ENCODE results near the gene CNN2.

The CNN2 gene

DNA sequence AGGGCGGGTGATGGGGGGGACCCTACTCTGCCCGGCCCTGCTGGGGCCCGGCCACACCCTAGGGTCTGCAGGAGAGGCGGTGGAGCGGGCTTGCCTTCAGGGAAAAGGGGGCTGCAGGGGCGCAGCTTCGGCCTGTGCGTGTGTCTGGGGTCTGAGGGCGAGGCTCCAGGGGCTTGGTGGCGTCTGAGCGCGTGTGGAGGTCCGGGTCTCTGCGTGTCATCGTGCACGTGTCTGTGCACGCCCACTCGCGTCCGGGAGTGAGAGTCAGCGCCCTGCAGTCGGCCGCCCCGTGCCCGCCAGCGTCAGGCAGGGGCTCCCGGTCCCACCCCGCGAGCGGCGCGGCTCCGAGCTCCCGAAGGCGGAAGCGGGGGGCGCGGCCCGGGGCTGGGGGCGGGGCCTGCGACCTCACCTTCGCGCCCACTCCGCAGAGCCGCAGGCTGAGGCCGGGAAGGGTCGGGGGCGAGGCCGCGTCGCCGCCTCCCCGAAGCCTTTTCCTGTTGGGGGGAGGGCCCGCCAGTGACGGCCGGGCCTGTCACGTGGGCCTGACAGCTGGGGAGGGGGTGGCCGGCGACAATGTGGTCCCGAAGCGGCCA lies 40.4 kb downstream of the CNN2 start, which contains the start of gene ARHGAP45:
Gene ARHGAP45 (plus strand): TSS at position 420 of the 593 bp plus-strand sequence. CDS start 239 bp downstream, outside the sequence.
- TF ChIP-seq, protein P1, sequence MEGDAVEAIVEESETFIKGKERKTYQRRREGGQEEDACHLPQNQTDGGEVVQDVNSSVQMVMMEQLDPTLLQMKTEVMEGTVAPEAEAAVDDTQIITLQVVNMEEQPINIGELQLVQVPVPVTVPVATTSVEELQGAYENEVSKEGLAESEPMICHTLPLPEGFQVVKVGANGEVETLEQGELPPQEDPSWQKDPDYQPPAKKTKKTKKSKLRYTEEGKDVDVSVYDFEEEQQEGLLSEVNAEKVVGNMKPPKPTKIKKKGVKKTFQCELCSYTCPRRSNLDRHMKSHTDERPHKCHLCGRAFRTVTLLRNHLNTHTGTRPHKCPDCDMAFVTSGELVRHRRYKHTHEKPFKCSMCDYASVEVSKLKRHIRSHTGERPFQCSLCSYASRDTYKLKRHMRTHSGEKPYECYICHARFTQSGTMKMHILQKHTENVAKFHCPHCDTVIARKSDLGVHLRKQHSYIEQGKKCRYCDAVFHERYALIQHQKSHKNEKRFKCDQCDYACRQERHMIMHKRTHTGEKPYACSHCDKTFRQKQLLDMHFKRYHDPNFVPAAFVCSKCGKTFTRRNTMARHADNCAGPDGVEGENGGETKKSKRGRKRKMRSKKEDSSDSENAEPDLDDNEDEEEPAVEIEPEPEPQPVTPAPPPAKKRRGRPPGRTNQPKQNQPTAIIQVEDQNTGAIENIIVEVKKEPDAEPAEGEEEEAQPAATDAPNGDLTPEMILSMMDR (IDR thresholded peaks at IDR 0.05) = no peak
- no peak for TF ChIP-seq ZFX (IDR thresholded peaks at IDR 0.05; ENCODE audit: borderline replicate concordance)
- peak within 1 kb of the TSS; percentile 90 for H3K27ac ChIP-seq

DNA sequence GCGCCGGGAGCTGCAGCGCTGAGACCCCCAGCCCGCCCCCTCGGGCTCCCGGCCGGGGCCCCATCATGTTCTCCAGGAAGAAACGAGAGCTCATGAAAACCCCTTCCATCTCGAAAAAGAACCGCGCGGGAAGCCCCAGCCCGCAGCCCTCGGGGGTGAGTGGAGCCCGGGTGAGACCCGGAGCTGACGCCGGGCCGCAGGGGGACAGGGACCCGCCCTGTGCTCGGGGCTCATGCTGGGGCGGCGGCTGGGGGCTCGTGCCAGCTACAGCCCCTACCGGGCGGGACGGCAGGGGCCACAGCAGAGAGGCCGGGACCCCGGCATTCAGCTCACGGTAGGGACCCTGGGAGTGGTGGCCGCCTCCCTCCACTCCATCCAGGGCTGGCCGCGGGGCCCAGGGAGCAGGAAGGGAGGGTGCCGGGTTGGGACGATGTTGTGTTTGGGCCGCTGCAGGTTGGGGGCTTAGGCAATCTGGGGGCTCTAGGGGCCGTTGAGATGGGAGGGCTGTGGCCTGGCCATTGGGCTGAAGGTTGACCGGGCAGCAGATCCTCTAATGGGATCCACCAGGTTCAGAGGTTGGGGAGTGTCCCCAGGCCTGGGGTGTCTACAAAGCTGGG lies 41.0 kb downstream of the CNN2 start:
- TF ChIP-seq ZFX (IDR thresholded peaks at IDR 0.05; ENCODE audit: borderline replicate concordance) = no peak
- TF ChIP-seq, protein P1 (IDR thresholded peaks at IDR 0.05) = no peak
- peak overlapping the region; percentile 90 for H3K27ac ChIP-seq

GRCh38 chr19:1068009-1069001 lies 41.9 kb downstream of the CNN2 start:
- H3K27ac ChIP-seq = no peak overlapping the region
- TF ChIP-seq, protein P1 (IDR thresholded peaks at IDR 0.05) = no peak
- TF ChIP-seq ZFX (IDR thresholded peaks at IDR 0.05; ENCODE audit: borderline replicate concordance) = no peak

GRCh38 chr19:1069009-1069779 lies 42.8 kb downstream of the CNN2 start:
- TF ChIP-seq ZFX (IDR thresholded peaks at IDR 0.05; ENCODE audit: borderline replicate concordance) = no peak
- TF ChIP-seq, protein P1 (IDR thresholded peaks at IDR 0.05) = no peak
- H3K27ac ChIP-seq = no peak overlapping the region

DNA sequence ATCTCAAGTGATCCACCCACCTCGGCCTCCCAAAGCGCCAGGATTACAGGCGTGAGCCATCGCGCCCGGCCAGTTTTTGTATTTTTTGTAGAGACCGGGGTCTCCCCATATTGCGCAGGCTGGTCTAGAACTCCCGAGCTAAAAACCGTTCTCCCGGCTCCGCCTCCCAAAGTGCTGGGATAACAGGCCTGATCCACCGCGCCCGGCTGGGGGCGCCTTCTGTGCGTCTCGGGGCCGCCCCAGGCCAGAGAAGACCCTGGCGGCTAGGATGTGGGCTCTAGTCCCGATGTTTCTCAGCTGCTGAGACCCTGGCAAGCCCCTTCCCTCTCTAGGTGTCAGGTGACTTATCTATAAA lies 44.1 kb downstream of the CNN2 start:
- TF ChIP-seq, protein P1 (IDR thresholded peaks at IDR 0.05) = no peak; the same call in 1 of the 2 replicates
- H3K27ac ChIP-seq = no peak overlapping the region

DNA sequence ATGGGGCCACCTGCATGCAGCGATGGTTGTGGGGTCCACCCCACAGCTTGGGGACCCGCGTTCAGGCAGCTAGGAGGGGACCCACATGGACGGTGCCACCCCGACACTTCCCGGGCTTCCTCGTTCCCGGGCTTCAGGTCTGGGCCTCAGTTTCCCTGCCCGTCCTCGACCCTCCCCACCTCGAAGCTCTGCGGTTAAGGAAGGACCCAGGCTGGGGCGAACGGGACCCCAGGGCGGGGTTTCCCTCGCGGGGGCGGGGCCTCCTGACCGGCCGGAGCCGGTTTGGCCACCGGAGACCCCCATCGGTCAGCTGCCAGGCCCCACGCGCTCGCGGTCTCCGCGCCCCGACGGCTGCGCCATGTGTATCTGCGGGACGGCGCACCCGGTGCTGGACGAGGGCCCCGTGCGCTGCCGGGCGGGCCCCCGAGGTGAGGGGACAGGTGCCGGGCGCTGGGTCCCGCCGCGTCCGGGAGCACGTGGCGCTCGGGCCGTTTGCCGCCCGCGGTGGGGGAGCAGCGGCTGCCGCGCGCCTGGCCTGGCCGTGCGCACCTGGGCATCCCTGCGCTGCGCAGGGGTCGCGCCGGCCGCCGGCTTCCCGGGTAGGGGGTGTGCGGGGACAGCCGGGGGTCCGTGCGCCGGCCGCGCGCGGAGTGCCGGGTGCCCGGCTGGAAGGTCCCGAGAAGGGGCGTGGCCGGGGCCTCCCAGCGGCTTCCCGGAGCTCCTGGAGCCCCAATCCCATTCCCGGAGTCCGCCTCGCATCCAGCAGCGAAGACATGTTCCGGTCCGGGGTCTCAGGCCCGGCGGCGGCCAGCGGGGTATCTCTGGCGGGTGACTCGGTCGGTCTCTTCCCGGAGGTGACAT lies 44.8 kb downstream of the CNN2 start:
- H3K27ac ChIP-seq = no peak overlapping the region

More for the DNA sequence above, 44.8 kb downstream of the CNN2 start:
- no peak for TF ChIP-seq ZFX (IDR thresholded peaks at IDR 0.05; ENCODE audit: borderline replicate concordance)
- TF ChIP-seq, protein P1 (IDR thresholded peaks at IDR 0.05) = no peak
